Astrocyte of the spinal cord (primary cell): ENCODE measurements around the gene CD300A.

Experiments
- DNase-seq: peaks from one replicate; pipeline ENCODE4 v3.0.0; 2011; ENCODE audit warnings: low read depth, low spot score
- H3K4me3 ChIP-seq: 2 replicates; pipeline ENCODE4 v1.5.1; 2011; ENCODE audit warnings: low read depth, mild to moderate bottlenecking, low read length, moderate library complexity
- in situ Hi-C: cut with HindIII; loops from 2 replicates; pipeline ENCODE4 v1.10.0; 2017; ENCODE audit warnings: low sequenced_read_pairs
- TF ChIP-seq, protein P1 (sequence below): IDR thresholded peaks from 2 replicates; pipeline ENCODE4 v1.5.1; 2012; ENCODE audit warnings: low read depth, mild to moderate bottlenecking, low read length, inconsistent platforms

The CD300A gene

DNA sequence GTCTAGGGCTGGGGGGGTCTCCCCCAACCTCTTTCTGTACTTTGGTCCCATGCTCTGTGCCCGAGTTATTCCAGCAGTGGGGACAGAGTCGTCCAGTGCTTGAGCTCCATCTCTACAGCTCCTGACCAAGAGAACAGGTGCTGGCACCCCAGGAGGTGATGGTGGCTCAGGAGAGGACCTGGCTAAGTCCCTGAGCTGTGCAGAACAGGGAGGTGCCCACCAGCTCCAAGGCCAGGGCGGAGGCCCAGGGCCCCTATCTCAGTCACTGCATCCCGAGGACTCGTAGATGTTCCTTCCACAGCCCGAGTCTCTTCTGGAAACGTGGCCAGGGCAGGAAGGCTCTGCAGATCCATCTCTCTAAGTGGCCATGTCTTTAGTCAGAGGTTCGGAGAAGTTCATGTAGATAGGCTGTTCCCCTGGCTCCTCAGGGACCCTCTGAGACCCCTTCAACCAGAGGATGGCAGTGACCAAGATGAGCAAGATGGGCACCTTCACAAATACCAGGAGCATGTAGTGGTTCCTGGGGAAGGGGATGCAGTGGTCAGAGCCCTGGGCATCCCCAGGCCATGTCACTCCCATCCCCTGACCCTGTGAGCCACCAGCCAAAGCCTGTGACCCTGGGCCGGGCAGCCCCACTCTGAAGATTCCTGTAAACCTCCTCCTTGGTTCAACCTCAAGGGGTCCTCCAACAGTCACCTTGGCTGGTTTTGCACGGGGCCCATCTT is 56.1 kb downstream of the CD300A start:
- no peak overlapping the region for H3K4me3 ChIP-seq
- no peak for DNase-seq
- in situ Hi-C loops, result no loop called here
- TF ChIP-seq, protein P1, sequence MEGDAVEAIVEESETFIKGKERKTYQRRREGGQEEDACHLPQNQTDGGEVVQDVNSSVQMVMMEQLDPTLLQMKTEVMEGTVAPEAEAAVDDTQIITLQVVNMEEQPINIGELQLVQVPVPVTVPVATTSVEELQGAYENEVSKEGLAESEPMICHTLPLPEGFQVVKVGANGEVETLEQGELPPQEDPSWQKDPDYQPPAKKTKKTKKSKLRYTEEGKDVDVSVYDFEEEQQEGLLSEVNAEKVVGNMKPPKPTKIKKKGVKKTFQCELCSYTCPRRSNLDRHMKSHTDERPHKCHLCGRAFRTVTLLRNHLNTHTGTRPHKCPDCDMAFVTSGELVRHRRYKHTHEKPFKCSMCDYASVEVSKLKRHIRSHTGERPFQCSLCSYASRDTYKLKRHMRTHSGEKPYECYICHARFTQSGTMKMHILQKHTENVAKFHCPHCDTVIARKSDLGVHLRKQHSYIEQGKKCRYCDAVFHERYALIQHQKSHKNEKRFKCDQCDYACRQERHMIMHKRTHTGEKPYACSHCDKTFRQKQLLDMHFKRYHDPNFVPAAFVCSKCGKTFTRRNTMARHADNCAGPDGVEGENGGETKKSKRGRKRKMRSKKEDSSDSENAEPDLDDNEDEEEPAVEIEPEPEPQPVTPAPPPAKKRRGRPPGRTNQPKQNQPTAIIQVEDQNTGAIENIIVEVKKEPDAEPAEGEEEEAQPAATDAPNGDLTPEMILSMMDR, result no peak

DNA sequence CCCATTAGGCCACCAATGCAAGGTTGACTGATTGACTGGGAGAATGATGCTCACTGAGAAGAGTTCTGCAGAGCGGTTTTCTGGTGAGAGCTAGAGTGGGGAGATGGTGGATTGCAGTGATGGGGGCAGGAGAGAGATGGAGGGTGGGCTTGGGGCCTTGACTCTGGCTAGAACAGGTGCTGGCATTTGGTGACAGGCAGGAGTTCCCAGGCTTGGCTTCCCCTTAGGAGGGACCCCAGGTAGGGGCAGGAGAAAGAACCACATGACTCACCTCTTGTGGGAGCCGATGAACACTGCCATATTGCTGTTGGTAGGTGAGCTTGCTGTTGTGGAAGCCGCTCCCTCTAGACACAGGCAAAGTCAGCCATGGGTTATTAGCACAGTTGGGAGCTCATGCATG is 56.9 kb downstream of the CD300A start:
- in situ Hi-C loops, result no loop called here
- no peak overlapping the region for H3K4me3 ChIP-seq
- DNase-seq, result no peak
- TF ChIP-seq, protein P1, result no peak

DNA sequence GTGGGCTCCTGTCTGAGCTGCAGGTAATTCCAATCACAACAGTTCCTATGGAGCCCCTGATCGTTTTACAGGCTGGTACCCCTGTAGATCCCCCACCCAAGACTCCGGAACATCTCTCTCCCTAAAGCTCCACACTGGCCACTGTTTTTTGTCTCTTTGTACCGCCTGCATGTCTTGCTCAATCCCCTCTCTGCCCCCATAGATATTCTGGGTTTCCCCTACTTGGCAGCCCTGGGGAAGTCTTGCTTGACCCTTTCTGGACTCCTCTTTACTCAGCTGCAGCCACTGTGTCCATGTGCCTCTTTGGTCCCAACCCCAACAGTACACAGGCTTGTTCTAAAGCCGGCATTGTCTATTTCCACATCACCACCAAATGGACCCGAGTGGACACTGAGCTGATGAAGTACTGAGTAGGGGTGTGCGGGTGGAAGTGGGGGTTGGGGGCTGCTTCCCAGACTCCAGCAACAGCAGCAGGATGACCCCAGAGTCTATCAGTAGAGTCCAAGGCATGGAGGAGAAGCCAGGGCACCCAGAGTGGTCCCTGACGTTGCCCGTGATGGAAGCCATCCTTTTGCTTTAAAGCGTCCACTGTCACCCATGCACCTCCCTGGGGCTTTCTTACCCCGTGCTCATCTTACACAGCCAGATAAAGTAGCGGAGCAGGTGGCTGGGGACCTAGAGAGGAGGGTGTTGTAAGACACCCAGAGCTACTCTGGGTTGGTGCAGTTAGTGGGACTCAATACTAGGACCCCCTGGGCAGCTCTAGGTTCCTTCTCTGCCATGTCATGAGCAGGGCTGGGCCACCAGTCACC is 58.4 kb downstream of the CD300A start:
- no peak for DNase-seq
- H3K4me3 ChIP-seq, result no peak overlapping the region
- in situ Hi-C loops, result no loop called here
- TF ChIP-seq, protein P1, result no peak

DNA sequence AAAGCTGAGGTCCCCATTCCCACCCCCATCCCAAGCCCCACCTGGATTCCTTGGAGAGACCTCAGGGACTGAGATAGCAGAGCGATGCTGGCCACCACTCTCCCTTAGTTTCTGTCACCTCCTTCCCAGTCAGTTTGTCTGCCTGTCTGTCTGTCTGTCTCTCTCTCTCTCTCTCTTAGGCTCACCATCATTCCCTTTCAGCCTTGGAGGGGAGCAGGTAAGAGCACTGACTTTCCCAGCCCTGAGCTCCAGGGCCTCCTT is 59.0 kb downstream of the CD300A start:
- in situ Hi-C loops, result no loop called here
- H3K4me3 ChIP-seq, result no peak overlapping the region
- TF ChIP-seq, protein P1, result no peak
- DNase-seq, result no peak

DNA sequence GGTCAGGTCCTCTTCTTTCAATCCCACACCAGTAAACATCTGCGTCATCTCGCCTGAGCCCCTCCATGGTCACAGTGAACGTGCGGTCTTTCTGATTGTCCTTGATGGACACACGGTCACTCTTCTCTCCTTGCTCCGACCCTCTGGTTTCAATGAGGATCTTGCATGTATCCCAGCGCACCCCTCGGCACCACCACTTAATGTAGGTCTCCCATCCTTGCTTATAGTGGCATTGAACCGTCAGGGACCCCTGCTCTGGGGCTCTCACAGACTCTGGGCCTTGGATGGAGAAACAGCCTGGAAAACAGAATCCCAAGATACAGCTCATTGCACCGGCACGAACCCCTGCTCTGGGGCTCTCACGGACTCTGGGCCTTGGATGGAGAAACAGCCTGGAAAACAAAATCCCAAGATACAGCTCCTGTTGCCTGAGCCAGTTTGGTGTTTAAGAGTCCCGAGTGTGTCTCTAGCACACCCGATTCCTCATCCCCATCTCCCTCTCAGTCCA is 59.4 kb downstream of the CD300A start:
- H3K4me3 ChIP-seq, result no peak overlapping the region
- no peak for DNase-seq
- TF ChIP-seq, protein P1, result no peak
- in situ Hi-C loops, result no loop called here

DNA sequence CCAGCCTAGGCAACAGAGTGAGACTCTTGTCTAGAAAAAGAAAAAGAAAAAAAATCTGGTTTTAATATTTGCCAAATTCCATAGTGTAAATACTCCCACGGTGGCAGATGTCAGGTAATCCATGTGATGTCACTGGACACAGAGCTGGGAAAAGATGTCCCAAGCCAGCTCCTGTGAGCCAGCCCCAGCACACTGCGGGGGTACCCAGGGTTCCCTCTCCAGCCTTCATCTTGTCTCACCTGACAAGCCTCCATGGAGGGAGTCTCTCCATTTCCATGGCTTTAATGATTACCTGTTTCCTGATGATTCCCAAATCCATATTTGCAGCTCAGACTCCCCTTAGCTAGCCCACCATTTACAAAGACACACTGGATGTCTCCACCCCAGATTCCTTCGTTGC is 60.2 kb downstream of the CD300A start:
- TF ChIP-seq, protein P1, result no peak
- H3K4me3 ChIP-seq, result no peak overlapping the region
- no peak for DNase-seq
- in situ Hi-C loops, result no loop called here
